ENCODE measurements around the gene ACAD8.

- TF ChIP-seq CTCF (IDR thresholded peaks at IDR 0.05; ENCODE audit: low read depth, low read length) (no peak), POLR2A (IDR thresholded peaks at IDR 0.05; ENCODE audit: extremely low read depth, insufficient read length) (no peak), MAX (IDR thresholded peaks at IDR 0.05; ENCODE audit: low read depth, low read length) (no peak), MYC (IDR thresholded peaks at IDR 0.05; ENCODE audit: low read depth, low read length) (no peak)
Observed at GRCh38 chr11:134289167-134289566, 35.8 kb downstream of the ACAD8 start.

Data from NB4 (cell line).